Activated CD8-positive, alpha-beta T cell treated with anti-CD3 and anti-CD28 coated beads for 36 hours (primary cell): Measurements from ENCODE around the gene TAF11. TPM values are rescaled to one million over a fixed set of nuclear protein-coding genes. Genes with fewer than 3 reads are reported as not detected.
"Not testable (repeated sequence)": the region's sequence is repeated elsewhere in the genome, so short reads cannot be mapped to it uniquely, and the experiment has no call there.

Experiments
- ATAC-seq: fragments of 200-7000 bp; cut with Tn5 transposase; one replicate; pipeline ENCODE4 v1.10.0; 2021; ENCODE audit warnings: mild to moderate bottlenecking, moderate library complexity
- CTCF ChIA-PET: fragments of 350-600 bp; sonication (Branson Sonifier 250); formaldehyde crosslinking; loops from one replicate; lab custom pipeline; 2021; ENCODE audit warnings: antibody characterized with exemption; lab: Charles Lee
- POLR2A ChIA-PET: fragments of 350-600 bp; sonication (Branson Sonifier 250); formaldehyde crosslinking; loops from one replicate; lab custom pipeline; 2021; ENCODE audit warnings: antibody characterized with exemption; lab: Charles Lee
- DNase-seq: peaks from one replicate; pipeline ENCODE4 v3.0.0-alpha.2; 2020
- H3K27ac Mint-ChIP-seq: one replicate; pipeline ENCODE4 v1.8.0; 2021; ENCODE audit warnings: mild to moderate bottlenecking, mixed read lengths
- H3K27me3 Mint-ChIP-seq: one replicate; pipeline ENCODE4 v1.8.0; 2021; ENCODE audit warnings: mixed read lengths
- H3K36me3 Mint-ChIP-seq: one replicate; pipeline ENCODE4 v1.8.0; 2021; ENCODE audit warnings: low read depth, mixed read lengths
- H3K4me1 Mint-ChIP-seq: one replicate; pipeline ENCODE4 v1.8.0; 2021; ENCODE audit warnings: low read depth, mixed read lengths
- H3K4me3 Mint-ChIP-seq: one replicate; pipeline ENCODE4 v1.8.0; 2021; ENCODE audit warnings: mild to moderate bottlenecking, moderate library complexity, mixed read lengths
- H3K9me3 Mint-ChIP-seq: one replicate; pipeline ENCODE4 v1.8.0; 2021; ENCODE audit warnings: mixed read lengths
- intact Hi-C: fragments of 100-400 bp; cut with micrococcal nuclease; formaldehyde crosslinking; loops from one replicate; pipeline ENCODE4 v1.10.0; 2022
- total RNA-seq, 2 experiments: library from RNA; stranded (reverse); gene quantifications; one replicate each; pipeline ENCODE4 v1.2.3, GENCODE V29; 2021
- TF ChIP-seq, protein P1 (sequence below): fragments of 200-600 bp; IDR thresholded peaks from one replicate; pipeline ENCODE4 v1.8.0; 2022; ENCODE audit warnings: antibody characterized with exemption, mild to moderate bottlenecking

The TAF11 gene
- total RNA-seq, 2 experiments from 2014 or later: 29.3 to 29.4 TPM

DNA sequence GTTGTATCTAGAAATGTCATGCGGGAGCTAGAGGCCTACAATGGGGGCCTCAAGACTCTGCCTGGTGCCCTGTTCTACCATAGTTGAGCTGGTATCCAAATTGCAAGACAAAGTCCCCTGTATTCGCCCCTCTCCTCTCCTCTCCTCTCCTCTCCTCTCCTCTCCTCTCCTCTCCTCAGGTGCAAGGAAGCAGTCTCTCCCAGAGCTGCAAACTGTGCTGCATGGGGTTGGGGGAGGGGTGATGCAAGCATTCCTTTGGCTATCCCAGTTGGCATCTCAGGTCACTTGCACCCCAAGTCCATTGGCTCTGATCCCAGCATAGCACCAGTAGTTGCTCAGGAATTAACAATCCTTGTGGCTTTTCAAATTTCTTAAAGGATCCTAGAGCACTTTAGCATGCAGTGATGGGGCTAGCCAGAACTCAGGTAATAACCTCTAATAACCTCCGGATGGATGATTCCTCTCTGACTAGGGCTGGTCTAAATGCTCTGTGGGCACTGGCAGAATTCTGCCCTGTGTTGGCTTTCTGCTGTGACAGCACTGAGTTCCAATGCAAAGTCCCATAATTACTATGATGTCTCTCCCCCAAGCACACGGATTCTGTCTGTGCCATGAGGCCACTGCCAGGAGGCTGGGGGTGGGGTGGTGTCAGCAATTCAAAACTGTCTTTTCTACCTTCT lies 35.3 kb downstream of the TAF11 start:
- TF ChIP-seq, protein P1, sequence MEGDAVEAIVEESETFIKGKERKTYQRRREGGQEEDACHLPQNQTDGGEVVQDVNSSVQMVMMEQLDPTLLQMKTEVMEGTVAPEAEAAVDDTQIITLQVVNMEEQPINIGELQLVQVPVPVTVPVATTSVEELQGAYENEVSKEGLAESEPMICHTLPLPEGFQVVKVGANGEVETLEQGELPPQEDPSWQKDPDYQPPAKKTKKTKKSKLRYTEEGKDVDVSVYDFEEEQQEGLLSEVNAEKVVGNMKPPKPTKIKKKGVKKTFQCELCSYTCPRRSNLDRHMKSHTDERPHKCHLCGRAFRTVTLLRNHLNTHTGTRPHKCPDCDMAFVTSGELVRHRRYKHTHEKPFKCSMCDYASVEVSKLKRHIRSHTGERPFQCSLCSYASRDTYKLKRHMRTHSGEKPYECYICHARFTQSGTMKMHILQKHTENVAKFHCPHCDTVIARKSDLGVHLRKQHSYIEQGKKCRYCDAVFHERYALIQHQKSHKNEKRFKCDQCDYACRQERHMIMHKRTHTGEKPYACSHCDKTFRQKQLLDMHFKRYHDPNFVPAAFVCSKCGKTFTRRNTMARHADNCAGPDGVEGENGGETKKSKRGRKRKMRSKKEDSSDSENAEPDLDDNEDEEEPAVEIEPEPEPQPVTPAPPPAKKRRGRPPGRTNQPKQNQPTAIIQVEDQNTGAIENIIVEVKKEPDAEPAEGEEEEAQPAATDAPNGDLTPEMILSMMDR: no peak

DNA sequence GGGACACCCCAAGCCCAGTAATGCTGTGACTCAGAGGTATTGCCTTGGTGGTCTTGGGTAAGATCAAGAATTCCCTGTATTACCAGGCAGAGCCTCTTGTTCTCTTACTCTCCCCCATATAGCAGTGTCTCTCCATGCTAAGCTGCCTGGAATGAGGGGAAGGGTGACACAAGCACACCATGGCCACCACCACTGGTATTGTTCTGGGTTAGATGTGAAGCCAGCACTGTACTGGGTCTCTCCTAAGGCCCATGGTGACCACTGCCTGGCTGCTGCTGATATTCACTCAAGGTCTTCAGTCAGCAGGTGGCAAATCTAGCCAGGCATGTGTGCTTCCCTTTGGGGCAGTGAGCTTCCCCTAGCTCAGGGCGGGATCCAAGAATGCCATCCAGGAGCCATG lies 36.5 kb downstream of the TAF11 start:
- Mint-ChIP-seq H3K9me3 (no peaks in the 10 kb centered on the region), H3K36me3 (peaks cover 20% of the 10 kb centered on the region), H3K27ac (no peak overlapping the region), H3K27me3 (no peaks in the 10 kb centered on the region), H3K4me1 (no peaks in the 10 kb centered on the region), H3K4me3 (no peak overlapping the region)
- CTCF ChIA-PET: no interaction called here
- intact Hi-C loops: no loop called here
- no peak for DNase-seq
- ATAC-seq: no peak
- TF ChIP-seq, protein P1: no peak
- POLR2A ChIA-PET: no interaction called here

More for the DNA sequence above, 35.3 kb downstream of the TAF11 start:
- Mint-ChIP-seq H3K27ac (no peak overlapping the region), H3K4me3 (no peak overlapping the region), H3K36me3 (peaks cover 26% of the 10 kb centered on the region), H3K4me1 (no peaks in the 10 kb centered on the region), H3K27me3 (no peaks in the 10 kb centered on the region), H3K9me3 (no peaks in the 10 kb centered on the region)
- ATAC-seq (no peak), DNase-seq (no peak)
- ChIA-PET POLR2A (no interaction called here), CTCF (no interaction called here)
- intact Hi-C loops: no loop called here

DNA sequence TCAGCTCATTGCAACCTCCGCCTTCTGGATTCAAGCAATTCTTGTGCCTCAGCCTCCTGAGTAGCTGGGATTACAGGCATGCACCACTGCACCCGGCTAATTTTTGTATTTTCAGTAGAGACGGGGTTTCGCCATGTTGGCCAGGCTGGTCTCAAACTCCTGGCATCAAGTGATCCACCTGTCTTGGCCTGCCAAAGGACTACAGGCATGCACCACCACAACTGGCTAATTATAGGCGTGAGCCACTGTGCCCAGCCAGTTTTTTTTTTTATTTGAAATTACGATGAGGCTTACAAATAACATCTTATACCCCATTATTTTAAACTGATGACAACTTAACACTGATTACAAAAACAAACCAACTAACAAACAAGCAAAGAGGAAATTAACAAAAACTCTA lies 38.8 kb downstream of the TAF11 start:
- H3K4me3 Mint-ChIP-seq, POLR2A ChIA-PET, intact Hi-C loops, H3K27ac Mint-ChIP-seq, ATAC-seq, H3K9me3 Mint-ChIP-seq, H3K27me3 Mint-ChIP-seq, DNase-seq, CTCF ChIA-PET, H3K4me1 Mint-ChIP-seq: not testable (repeated sequence)
- peaks cover 10% of the 10 kb centered on the region for H3K36me3 Mint-ChIP-seq

DNA sequence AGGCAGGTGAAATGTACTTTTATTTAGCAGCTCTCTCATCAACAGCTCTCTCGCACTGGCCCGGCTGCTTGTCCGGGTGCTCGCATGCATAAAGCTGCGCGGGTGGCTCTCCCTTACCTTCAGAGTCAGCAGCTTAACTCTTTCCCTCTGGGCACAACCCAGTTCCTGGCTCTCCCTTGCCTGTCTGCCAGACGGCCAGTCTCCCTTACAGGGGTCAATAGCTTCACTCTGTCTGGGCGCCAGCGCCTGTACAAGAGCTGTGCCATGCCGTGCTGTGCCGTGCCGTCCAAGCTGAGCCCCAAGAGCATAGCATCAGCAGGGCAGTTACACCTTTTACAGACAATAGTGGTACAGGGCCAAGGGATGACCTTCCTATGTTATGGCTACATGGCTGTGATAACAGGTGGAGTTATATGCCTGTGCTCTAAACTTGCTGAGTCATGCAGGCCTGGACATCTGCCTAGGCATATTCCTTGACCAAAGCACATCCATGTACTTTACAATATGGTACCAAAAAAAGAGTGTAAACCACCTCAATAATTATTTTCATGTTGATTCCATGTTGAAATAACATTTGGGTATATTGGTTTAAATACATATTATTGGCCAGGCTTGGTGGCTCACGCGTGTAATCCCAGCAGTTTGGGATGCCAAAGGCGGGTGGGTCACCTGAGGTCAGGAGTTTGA lies 48.0 kb downstream of the TAF11 start:
- peak overlapping the region; percentile 46 for H3K27ac Mint-ChIP-seq
- intact Hi-C loops: no loop called here
- H3K4me1 Mint-ChIP-seq: no peaks in the 10 kb centered on the region
- H3K4me3 Mint-ChIP-seq: no peak overlapping the region
- CTCF ChIA-PET: no interaction called here
- POLR2A ChIA-PET: no interaction called here
- H3K9me3 Mint-ChIP-seq: no peaks in the 10 kb centered on the region
- ATAC-seq (no peak), DNase-seq (no peak)
- peaks cover 14% of the 10 kb centered on the region for H3K36me3 Mint-ChIP-seq
- TF ChIP-seq, protein P1: no peak
- H3K27me3 Mint-ChIP-seq: no peaks in the 10 kb centered on the region

DNA sequence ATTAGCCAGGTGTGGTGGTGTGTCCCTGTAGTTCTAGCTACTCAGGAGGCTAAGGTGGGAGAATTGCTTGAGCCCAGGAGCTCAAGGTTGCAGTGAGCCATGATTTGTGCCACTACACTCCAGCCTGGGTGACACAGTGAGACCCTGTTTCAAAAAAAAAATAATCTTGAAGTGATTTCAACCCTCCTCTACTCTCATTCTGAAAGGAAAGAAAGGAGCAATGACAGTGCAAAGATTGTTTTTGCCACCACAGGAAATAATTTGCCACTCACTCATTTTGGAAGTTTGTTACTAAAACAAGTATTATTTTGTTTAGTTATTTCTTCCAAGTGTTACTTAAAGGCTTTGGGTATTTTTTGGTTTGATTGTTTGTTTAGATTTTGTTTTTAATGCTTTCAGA lies 50.3 kb downstream of the TAF11 start:
- no peak overlapping the region for H3K4me3 Mint-ChIP-seq
- TF ChIP-seq, protein P1: no peak
- DNase-seq: no peak
- no peaks in the 10 kb centered on the region for H3K4me1 Mint-ChIP-seq
- POLR2A ChIA-PET: no interaction called here
- intact Hi-C loops: no loop called here
- ATAC-seq: no peak
- CTCF ChIA-PET: no interaction called here
- H3K9me3 Mint-ChIP-seq: no peaks in the 10 kb centered on the region
- no peak overlapping the region for H3K27ac Mint-ChIP-seq
- H3K36me3 Mint-ChIP-seq: peaks cover 19% of the 10 kb centered on the region
- no peaks in the 10 kb centered on the region for H3K27me3 Mint-ChIP-seq
